Omental fat pad (tissue), 4 donors: ENCODE results near the gene TFCP2. TPM values are rescaled to one million over a fixed set of nuclear protein-coding genes. Genes with fewer than 3 reads are reported as not detected.

ENCODE experiments used
- ATAC-seq: fragments of 150-250 bp; one replicate; pipeline ENCODE4 v1.9.1; 2016; ENCODE audit warnings: mild to moderate bottlenecking, moderate library complexity; ENCODE audit not compliant: low FRiP score
- DNase-seq: peaks from one replicate; pipeline ENCODE4 v3.0.0-alpha.2; 2019; ENCODE audit warnings: low spot score
- total RNA-seq, 4 donors: library from RNA; depleted of rRNA; stranded (reverse); fragments of >200 nt; gene quantifications; one replicate each; pipeline ENCODE4 v1.1.0, GENCODE V29; 2016
- TF ChIP-seq, protein P1 (sequence below), 3 donors: fragments of 450-650 bp; IDR thresholded peaks; one replicate each; pipeline ENCODE4 v1.5.1; 2016 to 2017; ENCODE audit warnings: antibody characterized with exemption in 3 of 3, mild to moderate bottlenecking in 3 of 3, moderate library complexity in 2 of 3

The TFCP2 gene
- total RNA-seq, 4 donors from 2014 or later, result 10.1 to 14.3 (median 12.2) TPM

DNA sequence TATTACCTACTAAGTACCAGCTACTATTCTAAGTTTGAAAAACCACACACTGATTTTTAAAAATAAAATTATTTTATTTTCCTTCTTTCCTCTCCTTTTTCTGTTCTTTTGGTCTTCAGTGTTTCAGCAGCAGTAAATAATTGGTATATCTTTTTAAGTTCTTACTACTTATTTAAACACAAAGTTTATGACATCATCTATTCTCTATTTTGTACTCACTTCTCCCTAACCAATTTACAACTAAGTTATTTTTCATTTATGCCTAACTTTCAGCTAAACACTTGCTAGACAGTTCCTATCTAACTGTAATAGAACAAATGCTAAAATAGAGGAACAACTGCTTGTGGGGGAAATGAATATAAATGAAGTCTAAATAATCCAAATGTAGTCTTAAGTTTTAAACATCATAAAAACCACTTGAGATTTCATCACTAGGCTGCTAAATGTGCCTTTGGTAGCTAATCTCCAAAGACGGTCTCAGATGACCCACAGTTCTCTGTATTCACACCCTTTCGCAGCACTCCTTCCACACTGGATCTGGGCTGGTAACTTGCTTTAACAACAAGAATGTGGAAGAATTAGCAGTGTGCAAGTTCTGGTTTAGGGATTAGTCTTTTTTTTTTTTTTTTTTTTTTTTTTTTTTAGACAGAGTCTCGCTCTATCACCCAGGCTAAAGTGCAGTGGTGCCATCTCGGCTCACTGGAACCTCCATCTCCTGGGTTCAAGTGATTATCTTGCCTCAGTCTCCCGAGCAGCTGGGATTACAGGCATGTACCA, 41.0 kb downstream of the TFCP2 start:
- ATAC-seq (no peak), DNase-seq (no peak)
- TF ChIP-seq, protein P1, sequence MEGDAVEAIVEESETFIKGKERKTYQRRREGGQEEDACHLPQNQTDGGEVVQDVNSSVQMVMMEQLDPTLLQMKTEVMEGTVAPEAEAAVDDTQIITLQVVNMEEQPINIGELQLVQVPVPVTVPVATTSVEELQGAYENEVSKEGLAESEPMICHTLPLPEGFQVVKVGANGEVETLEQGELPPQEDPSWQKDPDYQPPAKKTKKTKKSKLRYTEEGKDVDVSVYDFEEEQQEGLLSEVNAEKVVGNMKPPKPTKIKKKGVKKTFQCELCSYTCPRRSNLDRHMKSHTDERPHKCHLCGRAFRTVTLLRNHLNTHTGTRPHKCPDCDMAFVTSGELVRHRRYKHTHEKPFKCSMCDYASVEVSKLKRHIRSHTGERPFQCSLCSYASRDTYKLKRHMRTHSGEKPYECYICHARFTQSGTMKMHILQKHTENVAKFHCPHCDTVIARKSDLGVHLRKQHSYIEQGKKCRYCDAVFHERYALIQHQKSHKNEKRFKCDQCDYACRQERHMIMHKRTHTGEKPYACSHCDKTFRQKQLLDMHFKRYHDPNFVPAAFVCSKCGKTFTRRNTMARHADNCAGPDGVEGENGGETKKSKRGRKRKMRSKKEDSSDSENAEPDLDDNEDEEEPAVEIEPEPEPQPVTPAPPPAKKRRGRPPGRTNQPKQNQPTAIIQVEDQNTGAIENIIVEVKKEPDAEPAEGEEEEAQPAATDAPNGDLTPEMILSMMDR (IDR thresholded peaks at IDR 0.05), result no peak

DNA sequence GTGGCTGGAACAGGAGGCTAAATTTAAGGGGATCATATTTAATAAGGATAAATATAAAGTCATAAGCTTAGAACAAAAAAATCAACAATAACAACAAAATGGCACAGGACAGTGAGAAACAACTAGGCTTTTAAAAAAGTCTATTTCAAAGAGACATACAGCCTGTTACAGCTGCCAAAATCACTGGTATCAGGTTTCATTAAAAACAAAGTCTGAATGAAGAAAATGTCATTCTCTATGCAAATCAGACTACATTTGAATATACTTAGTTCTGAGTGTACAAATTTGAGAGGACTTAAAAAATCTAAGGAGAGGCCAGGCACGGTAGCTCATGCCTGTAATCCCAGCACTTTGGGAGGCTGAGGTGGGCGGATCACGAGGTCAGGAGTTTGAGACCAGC, 44.0 kb downstream of the TFCP2 start:
- TF ChIP-seq, protein P1 (IDR thresholded peaks at IDR 0.05), result no peak
- no peak for DNase-seq
- ATAC-seq, result no peak

DNA sequence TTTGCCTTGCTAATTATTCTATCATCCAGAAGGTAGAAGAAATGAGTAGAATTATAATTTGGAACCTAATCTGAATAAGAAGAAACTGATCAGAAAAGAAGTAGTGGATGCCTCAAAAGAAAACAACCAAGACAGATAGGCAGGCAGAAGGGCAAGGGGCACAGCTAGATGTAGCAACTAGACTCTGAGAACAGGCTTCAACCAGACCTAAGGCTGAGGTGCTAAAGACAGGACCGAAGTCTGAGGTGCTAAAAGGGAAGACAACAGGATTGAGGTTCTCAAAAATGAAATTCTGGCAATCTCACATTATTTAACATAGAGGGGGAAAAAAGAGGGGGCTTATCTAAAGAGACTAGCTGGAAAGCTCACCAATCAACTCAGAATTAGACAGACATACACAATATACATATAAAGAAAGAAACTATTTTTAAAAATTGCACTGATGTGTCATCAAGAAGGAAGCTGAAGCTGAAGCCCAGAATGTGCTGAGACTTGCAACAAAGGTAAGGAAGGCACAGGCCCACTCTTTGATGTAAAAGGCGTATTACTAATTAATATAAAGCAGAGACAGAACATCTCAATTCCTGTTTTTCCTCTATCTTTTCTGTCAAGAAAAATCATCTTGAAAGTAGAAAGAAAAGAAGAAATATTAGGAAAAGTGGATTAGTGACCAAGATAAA, 45.7 kb downstream of the TFCP2 start:
- ATAC-seq, result no peak
- TF ChIP-seq, protein P1 (IDR thresholded peaks at IDR 0.05), result no peak
- DNase-seq, result no peak

DNA sequence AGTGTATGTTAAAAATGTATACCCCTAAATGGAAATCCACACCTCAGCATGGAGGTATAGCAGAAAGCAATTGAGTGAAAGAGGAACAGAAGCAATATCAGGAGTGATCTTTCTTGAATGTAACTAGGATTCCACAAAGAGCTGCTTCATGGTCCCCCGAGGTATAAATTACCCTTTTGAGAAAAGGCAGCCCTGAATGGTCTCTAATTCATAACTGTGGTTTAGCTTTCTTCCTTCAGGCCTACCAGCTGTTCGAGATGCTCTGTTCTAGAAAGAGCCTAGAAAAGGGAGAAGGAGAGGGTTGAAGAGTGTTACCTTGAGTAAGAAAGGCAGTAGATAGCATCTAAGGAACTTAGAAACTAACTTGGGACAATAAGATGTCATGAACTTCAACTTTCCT, 46.6 kb downstream of the TFCP2 start:
- DNase-seq (no peak), ATAC-seq (no peak)
- TF ChIP-seq, protein P1 (IDR thresholded peaks at IDR 0.05), result no peak

DNA sequence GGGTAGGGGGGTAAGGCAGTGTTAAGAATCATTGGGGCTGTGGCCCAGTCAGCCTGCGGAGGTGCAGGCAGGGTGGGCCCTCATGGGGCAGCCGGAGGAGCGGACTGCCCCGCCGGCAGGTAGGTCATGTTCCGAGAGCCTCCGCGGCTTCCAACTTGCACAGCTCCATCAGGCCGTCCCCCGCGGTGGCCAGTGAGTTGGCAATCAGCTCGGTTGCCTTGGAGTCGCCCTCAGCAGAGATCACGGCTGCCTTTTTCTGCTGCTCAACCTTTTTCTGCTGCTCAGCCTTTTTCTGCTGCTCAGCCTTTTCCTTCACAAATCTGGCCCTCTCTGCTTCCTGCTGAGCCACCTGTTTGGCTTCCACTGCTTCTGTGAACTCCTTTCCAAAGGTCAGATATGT, 48.4 kb downstream of the TFCP2 start:
- TF ChIP-seq, protein P1 (IDR thresholded peaks at IDR 0.05), result no peak
- no peak for ATAC-seq
- DNase-seq, result no peak

DNA sequence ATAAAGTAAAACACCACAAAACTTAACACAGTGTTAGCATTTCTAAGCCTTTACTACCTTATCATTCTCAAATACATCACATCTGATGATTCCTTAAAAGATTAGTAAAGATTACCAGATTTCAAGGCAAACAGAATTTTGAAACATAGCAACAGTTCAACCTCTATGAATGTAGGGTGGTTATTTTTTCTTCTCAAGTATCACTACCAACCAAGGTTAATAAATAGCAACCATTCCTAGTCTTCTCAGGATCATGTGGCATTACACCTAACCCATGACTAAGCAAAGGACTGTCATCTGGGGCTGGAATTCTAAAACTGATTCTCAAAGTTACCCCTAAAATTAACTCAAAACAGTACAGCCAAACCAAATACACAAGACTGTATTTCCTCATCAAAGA, 50.1 kb downstream of the TFCP2 start:
- DNase-seq, result no peak
- ATAC-seq, result no peak
- TF ChIP-seq, protein P1 (IDR thresholded peaks at IDR 0.05), result no peak

DNA sequence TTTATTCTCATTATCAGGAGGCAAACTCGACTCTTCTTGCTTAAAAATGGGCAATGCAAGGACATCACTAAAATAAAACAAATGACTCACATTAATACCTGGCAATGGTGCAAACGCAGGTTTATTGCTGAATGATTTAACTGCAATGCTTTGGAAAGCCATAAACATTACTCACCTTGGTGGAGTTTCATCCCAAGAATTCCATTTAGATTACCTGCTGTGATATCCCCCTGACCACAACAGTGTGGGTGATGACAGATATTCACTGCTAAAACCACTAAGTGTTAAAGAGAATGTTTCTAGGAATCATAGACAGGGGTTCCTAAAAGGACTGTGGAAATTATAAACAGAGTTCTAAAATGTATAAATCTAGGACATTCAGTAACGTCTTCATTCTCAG, 54.2 kb downstream of the TFCP2 start:
- TF ChIP-seq, protein P1 (IDR thresholded peaks at IDR 0.05), result no peak
- ATAC-seq, result no peak
- DNase-seq, result no peak
